GM18517 (cell line): Measurements from ENCODE around the gene LINGO3.

Experiments
- ATAC-seq: cut with Tn5 transposase; IDR thresholded peaks from one replicate; pipeline ENCODE4 v1.9.1; 2021; ENCODE audit warnings: mild to moderate bottlenecking, moderate library complexity; ENCODE audit not compliant: unreplicated experiment

Gene LINGO3

DNA sequence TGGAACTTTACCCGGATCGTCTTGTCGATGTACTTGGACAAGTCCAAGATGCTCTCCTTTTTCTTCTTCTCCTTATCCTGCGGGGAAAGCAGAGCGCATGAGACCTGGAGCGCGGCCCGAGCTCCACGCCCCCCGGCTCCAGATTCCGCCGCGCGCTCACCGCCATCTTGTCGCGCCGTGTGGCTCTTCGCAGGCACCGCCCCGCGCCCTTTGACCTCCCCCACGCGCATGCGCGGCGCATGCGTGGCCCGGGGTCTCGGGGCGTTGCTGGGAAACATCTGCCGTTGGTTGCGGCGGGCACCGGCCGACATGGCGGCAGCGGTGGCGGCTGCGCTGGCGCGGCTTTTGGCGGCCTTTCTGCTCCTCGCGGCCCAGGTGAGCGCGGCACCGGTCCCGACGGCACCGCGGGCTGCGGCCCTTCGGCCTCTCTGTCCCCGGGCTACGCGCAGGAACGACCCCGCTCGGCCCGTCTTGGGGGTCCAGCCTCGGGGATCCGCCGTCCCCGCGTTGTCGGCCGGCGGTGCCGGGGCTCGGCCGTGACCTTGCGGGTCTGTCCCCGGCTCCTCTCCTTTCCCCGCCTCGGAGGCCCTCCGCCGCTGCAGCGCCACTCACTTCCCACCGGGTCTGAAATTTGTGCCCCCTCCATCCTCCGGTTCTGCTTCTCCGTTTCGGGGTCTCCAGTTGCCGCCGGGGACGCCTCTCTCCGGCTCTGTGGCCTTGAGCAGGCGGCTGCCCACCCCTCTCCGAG lies 20.6 kb upstream of the LINGO3 start, which contains the start of the genes LSM7 and SPPL2B:
Gene LSM7, minus strand, starts transcription at position 186 of the 748 bp plus-strand sequence. Its CDS starts 20 bp downstream, at position 166.
Gene SPPL2B, plus strand, starts transcription at position 284 of the 748 bp plus-strand sequence. Its CDS starts 26 bp downstream, at position 310.
- peak; percentile 55 for ATAC-seq

- peak; percentile 13 for ATAC-seq
These were observed 19.9 kb upstream of the LINGO3 start for GRCh38 chr19:2327773-2328400.

- no peak for ATAC-seq
These were observed 18.9 kb upstream of the LINGO3 start for GRCh38 chr19:2326699-2327360.

DNA sequence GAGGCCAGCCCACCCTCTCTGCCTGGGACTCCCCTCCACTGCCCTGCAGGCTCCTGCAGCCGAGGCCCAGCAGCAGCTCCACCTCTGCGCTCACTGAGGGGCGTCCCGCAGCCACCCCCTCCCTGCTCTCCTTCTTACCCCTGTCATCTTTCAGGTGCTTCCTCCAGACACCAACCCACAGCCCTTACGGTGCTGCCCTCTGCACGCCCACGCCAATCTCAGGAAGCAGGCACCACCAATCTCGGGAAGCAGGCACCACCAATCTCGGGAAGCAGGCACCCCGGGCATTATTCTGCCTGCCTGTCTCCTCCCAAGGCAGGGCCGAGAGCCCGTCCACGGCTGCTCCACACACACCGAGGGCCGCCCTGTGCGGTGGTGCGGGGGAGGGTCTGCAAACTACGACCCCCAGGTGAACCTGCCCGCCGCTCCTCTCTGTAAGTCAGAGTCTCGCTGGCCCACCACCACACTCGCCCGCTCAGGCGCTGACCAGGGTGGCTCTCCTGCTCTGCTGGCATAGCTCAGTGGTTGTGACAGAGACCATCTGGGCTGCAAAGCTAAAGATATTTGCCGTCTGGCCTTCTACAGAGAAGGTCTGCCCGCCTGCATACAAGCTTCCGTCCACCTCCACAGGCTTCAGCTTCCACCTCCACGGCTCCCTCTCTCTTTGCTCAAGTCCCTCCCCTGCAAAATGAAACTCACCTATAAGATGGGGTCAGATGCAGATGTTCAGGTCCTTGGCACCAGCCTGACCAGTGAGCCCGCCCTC lies 17.5 kb upstream of the LINGO3 start:
- ATAC-seq: no peak

GRCh38 chr19:2324220-2324948 lies 16.4 kb upstream of the LINGO3 start:
- ATAC-seq: no peak

DNA sequence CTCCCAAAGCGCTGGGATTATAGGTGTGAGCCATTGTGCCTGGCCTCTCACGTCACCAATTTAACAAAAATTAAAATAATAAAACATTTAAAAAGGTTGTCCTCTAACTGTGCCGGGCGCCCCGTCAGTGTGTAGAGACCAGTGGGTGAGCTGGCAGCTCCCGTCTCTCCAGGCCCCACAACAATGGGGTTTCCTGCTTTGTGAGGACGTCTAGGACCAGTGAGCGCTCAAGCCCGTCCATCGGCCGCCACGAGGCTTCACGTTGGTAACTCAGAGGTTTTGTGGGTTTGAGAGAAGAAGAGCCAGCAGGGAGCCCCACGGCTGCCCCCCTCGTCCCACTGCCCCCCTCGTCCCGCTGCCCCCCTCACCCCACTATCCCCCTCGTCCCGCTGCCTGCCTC lies 15.8 kb upstream of the LINGO3 start:
- ATAC-seq: no peak

GRCh38 chr19:2321565-2322283 lies 13.8 kb upstream of the LINGO3 start:
- ATAC-seq: no peak

- no peak for ATAC-seq
These were observed 13.0 kb upstream of the LINGO3 start for GRCh38 chr19:2320939-2321338.

DNA sequence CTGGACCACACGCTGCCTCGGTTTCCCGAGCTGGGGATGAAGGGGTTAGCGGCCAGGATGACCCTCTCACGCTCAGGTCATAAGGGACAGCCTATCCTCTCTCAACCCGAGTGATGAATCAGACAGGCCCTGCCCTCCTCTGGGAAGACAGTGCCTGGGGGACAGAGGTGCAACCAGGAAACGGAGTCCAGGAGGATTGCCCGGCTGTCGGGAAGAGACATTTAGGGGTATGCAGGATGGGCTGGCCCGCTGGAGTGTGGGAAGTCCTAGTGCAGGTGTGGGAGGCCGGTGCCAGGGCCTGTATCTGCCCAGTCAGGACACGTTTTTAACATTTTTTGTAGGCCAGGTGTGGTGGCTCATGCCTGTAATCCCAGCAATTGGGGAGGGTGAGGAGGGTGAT lies 12.1 kb upstream of the LINGO3 start:
- no peak for ATAC-seq

DNA sequence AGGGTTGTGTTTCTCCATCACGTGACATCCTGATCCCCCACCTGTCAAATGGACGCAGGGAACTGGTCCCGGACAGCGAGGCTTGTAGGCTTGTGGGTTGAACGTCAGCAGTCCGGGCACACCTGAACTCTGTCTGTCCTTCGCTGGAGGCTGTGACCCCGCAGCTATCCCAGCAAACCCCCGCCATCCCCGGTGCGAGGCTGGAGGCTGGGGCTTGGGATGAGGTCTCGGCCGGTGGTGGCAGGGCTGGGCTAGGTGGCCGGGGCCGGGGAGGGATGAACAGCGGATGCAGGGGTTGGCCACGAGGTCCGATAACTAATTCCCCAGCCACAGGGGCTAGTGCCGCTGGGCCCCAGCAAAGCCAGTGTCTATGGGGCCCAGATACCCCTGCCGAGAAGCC lies 11.6 kb upstream of the LINGO3 start:
- ATAC-seq: no peak

GRCh38 chr19:2318923-2319322 lies 11.0 kb upstream of the LINGO3 start:
- ATAC-seq: no peak

GRCh38 chr19:2317756-2318155 lies 9.8 kb upstream of the LINGO3 start:
- ATAC-seq: no peak

DNA sequence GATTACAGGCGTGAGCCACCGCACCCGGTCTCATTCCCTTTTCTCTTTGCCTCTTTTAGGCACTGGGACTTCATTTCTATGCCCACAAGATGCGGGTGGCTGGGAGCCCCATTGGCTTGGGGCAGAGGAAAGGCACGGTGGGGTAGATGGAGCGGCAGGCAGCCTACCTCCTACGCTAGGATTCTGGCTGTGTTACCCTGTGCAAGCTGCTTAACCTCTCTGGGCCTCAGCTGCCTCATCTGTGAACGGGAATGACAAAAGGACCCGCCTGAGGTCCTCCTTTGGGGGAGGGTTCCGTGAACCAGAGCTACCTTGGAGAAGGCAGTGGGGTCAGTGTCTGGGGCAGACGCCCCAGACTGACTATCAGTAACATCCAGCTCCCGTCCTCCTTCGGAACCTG lies 9.3 kb upstream of the LINGO3 start:
- no peak for ATAC-seq

DNA sequence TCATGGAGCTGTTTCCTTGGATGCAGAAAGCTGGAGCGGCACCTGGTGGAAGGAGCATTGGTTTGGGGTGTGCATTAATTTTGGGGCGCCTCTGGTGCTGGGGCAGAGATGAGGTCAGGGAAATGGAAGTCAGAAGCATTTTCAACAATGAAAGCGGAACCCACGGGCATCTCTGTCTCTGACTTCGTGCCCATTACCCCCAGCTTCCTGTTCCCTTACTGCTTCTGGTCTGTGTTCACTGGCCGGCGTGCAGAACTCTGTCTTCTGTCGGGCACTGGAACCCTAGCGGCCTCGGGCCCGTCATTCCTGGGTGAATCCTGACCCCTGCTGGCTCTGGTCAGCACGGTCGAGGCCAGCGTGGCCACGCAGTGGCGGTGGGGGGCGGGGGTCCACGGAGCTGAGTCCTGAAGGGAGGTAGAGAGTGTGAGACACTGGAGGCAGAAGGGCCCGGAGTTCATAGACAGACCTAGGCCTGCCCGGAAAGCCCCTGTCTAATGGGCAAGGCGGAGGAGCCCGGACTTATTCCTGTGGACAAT lies 7.9 kb upstream of the LINGO3 start:
- ATAC-seq: no peak

DNA sequence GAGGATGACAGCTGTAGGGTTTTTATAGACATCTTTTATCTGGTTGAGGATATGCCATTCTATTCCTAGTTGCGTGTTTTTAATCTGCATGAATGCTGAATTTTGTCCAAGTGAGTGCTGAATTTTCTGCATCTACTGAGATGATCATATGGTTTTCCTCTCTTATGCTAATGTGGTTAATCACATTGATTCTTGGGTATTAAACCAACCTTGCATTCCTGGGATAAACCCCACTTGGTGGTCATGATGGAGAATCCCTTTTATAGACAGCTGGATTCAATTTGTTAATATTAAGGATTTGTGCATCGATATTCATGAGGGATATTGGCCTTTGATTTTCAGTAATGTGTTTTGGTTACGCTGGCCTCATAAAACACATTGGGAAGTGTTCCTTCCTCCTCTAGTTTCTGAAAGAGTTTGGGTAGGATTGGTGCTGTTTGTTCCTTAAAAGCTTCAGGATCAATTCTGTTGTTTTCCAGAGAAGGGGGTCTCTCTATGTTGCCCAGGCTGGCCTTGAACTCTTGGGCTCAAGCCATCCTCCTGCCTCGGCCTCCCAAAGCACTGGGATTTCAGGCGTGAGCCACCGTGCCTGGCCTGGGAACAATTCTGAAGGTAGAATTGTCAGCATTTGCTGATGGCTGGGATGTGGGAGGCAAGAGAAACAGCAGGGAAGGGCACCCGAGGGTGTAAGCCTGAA lies 7.3 kb upstream of the LINGO3 start:
- ATAC-seq: no peak

DNA sequence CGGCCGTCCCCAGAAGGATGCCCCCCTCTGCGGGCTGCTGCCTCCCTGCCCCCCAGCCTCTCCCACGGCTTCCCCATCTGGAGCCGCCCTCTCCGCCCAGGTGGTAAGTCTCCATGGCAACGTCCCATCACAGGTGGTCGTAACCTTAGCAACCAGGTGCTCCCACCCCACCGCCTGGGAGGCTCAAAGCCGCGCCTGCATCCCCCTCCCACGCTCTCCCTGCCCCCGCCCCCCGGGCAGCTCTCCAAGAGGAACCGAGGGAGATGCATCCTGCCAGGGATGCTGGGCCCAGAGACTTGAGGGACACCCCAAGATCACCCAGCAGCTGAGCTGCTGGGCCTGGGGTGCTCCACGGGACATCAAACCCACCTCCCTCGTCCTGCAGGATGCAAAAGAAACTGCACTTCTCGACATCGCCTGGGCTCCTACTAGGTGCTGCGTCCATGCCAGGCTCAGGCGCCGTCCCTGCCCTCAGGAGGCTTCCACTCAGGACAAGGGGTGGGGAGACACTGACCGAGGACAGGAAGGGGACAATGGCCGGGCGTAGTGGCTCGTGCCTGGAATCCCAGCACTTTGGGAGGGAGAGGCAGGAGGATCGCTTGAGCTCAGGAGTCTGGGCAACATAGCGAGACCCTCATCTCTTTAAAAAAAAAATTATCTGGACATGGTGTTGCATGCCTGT lies 5.0 kb upstream of the LINGO3 start:
- no peak for ATAC-seq

DNA sequence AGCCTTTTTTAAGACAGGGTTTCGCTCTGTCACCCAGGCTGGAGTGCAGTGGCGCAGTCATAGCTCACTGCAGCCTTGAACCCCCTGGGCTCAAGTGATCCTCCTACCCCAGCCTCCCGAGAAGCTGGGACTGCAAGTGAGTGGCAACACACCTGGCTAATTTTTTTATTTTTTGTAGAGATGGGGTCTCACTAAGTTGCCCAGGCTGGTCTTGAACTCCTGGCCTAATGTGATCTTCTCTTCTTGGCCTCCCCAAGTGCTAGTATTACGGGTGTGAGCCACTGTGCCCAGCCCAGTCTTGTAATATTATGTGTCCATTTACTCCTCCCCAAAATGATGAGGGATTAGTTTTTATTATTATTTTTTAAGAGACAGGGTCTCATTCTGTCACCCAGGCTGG lies 3.1 kb upstream of the LINGO3 start:
- ATAC-seq: no peak

- ATAC-seq: no peak
These were observed 1.9 kb upstream of the LINGO3 start for GRCh38 chr19:2309734-2310362.
